HepG2 (cell line): ENCODE data around the gene HOXA4. TPM values are rescaled to one million over a fixed set of nuclear protein-coding genes. Genes with fewer than 3 reads are reported as not detected.

Experiments used
- ARID2 ChIP-seq: sonication (generic); formaldehyde crosslinking; IDR thresholded peaks from 2 replicates; pipeline ENCODE4 v1.8.1; 2022; ENCODE audit warnings: mild to moderate bottlenecking, missing genetic modification reagents, borderline replicate concordance
- ASH2L ChIP-seq: fragments of 300-600, 200-600 bp; sonication (generic); IDR thresholded peaks from 2 replicates; pipeline ENCODE4 v1.7.0; 2017; ENCODE audit warnings: low read depth, mild to moderate bottlenecking, moderate library complexity, mixed read lengths, low read length; ENCODE audit not compliant: insufficient read length
- ATF7-NPFF ChIP-seq: sonication (generic); formaldehyde crosslinking; IDR thresholded peaks from 2 replicates; pipeline ENCODE4 v1.8.1; 2023; ENCODE audit warnings: mild to moderate bottlenecking, low read depth, missing genetic modification reagents, moderate library complexity
- FIP1L1 ChIP-seq: fragments of 200-400 bp; formaldehyde crosslinking; IDR thresholded peaks from 2 replicates; pipeline ENCODE4 v1.6.1; 2018; ENCODE audit warnings: low read depth, mild to moderate bottlenecking, low read length, moderate library complexity, borderline replicate concordance; ENCODE audit not compliant: insufficient read depth
- FOXC1 ChIP-seq: sonication (generic); formaldehyde crosslinking; IDR thresholded peaks from 2 replicates; pipeline ENCODE4 v1.8.0; 2022; ENCODE audit warnings: mild to moderate bottlenecking, missing genetic modification reagents, borderline replicate concordance
- GMEB2 ChIP-seq: IDR thresholded peaks from 2 replicates; pipeline ENCODE4 v1.6.1; 2016; ENCODE audit warnings: missing biosample characterization, missing genetic modification reagents, low read depth
- GTF3A ChIP-seq: sonication (generic); formaldehyde crosslinking; conservative IDR thresholded peaks from 2 replicates; pipeline ENCODE4 v1.4.0; 2020; ENCODE audit warnings: mild to moderate bottlenecking, missing genetic modification reagents
- MIXL1 ChIP-seq: IDR thresholded peaks from 2 replicates; pipeline ENCODE4 v1.6.1; 2016
- PBX2 ChIP-seq: IDR thresholded peaks from 2 replicates; pipeline ENCODE4 v1.6.1; 2016; ENCODE audit warnings: control low read depth
- PRDM10 ChIP-seq: sonication (generic); formaldehyde crosslinking; IDR thresholded peaks from 2 replicates; pipeline ENCODE4 v1.4.0; 2020; ENCODE audit warnings: low read depth, missing genetic modification reagents
- RXRB ChIP-seq: IDR thresholded peaks from 2 replicates; pipeline ENCODE4 v1.6.1; 2016; ENCODE audit warnings: borderline replicate concordance, missing genetic modification reagents, missing compliant biosample characterization
- SIX1 ChIP-seq: sonication (generic); formaldehyde crosslinking; IDR thresholded peaks from 2 replicates; pipeline ENCODE4 v1.4.0; 2020; ENCODE audit warnings: missing genetic modification reagents, borderline replicate concordance
- SMAD1 ChIP-seq: sonication (generic); formaldehyde crosslinking; IDR thresholded peaks from 2 replicates; pipeline ENCODE4 v1.4.0; 2020; ENCODE audit warnings: missing genetic modification reagents, low read depth, mild to moderate bottlenecking, borderline replicate concordance
- SNAPC5 ChIP-seq: sonication (generic); formaldehyde crosslinking; IDR thresholded peaks from 2 replicates; pipeline ENCODE4 v1.8.1; 2023; ENCODE audit warnings: mild to moderate bottlenecking, missing genetic modification reagents, borderline replicate concordance
- TCF7L2 ChIP-seq: IDR thresholded peaks from 2 replicates; pipeline ENCODE4 v1.6.1; 2011; ENCODE audit warnings: mild to moderate bottlenecking, low read depth, low read length, moderate library complexity
- ZNF274 ChIP-seq: sonication (generic); formaldehyde crosslinking; IDR thresholded peaks from 2 replicates; pipeline ENCODE4 v1.5.1; 2020; ENCODE audit warnings: mild to moderate bottlenecking, missing genetic modification reagents
- ZNF652 ChIP-seq: IDR thresholded peaks from 2 replicates; pipeline ENCODE4 v1.6.1; 2016; ENCODE audit warnings: low read depth, borderline replicate concordance
- ZNF891 ChIP-seq: sonication (generic); formaldehyde crosslinking; IDR thresholded peaks from 2 replicates; pipeline ENCODE4 v1.5.0; 2020; ENCODE audit warnings: mild to moderate bottlenecking, missing genetic modification reagents
- polyA plus RNA-seq, 8 experiments: library from polyadenylated mRNA; depleted of rRNA in 3 of 8; stranded (reverse) in 7 of 8; unstranded in 1 of 8; fragments of >200 nt; fragmentation: Illumina TruSeq in 4 of 8; extraction: Trizol in 4 of 8; gene quantifications; 2 replicates each; pipeline versions ENCODE4 v1.2.1 to v1.2.3, GENCODE V29; 2011 to 2016; ENCODE audit warnings: low read depth in 4 of 8, missing spikeins in 1 of 8, mixed read lengths in 1 of 8; ENCODE audit not compliant: insufficient read depth in 1 of 8
- total RNA-seq, 5 experiments: library from RNA; depleted of rRNA; stranded (reverse); fragments of >200 nt; fragmentation: Illumina TruSeq; extraction: Trizol; gene quantifications; 2 replicates each; pipeline ENCODE4 v1.2.3, GENCODE V29; 2016; ENCODE audit warnings: low read depth in 1 of 5

Gene HOXA4
- total and polyA plus RNA-seq, 2 of the 13 experiments (the other 11 are each of a cell fraction or from before 2014, with no cell fraction given): 2.4 to 5.4 TPM

GRCh38 chr7:27123477-27124053 lies 7.0 kb downstream of the HOXA4 start (continued):
- no peak for TF ChIP-seq ARID2
- TF ChIP-seq ASH2L: no peak
- TF ChIP-seq SNAPC5 (CRISPR knock-in tag): no peak
- no peak for TF ChIP-seq ZNF274 (CRISPR knock-in tag)
- no peak for TF ChIP-seq PRDM10 (CRISPR knock-in tag)
- 0 out of 2 replicates have a peak, but pooled peaks have one; percentile 2 for TF ChIP-seq SMAD1
- no peak for TF ChIP-seq GMEB2
- TF ChIP-seq RXRB (CRISPR knock-in tag): no peak
- no peak for TF ChIP-seq FIP1L1
- no peak for TF ChIP-seq MIXL1 (CRISPR knock-in tag)
- TF ChIP-seq GTF3A (CRISPR knock-in tag): no peak
- TF ChIP-seq TCF7L2: no peak
- no peak for TF ChIP-seq SIX1 (CRISPR knock-in tag)
- 0 out of 2 replicates have a peak, but pooled peaks have one; percentile 24 for TF ChIP-seq ZNF891 (CRISPR knock-in tag)
- TF ChIP-seq FOXC1: 0 out of 2 replicates have a peak, but pooled peaks have one; percentile 8
- no peak for TF ChIP-seq PBX2 (CRISPR knock-in tag)
- no peak for TF ChIP-seq ZNF652 (CRISPR knock-in tag)
- no peak for TF ChIP-seq ATF7-NPFF (CRISPR knock-in tag)
